Stimulated activated naive CD8-positive, alpha-beta T cell treated with anti-CD3 and anti-CD28 coated beads, Interleukin-15, Interleukin-2, amounts not matched to agents 100 ng/mL and 50 ng/mL, for 24 hours (primary cell): ENCODE results near the gene AOAH.

ENCODE experiments used
- H3K27ac Mint-ChIP-seq: one replicate; pipeline ENCODE4 v1.8.0; 2021; ENCODE audit warnings: mild to moderate bottlenecking, mixed read lengths
- H3K27me3 Mint-ChIP-seq: one replicate; pipeline ENCODE4 v1.8.0; 2021; ENCODE audit warnings: mixed read lengths
- H3K36me3 Mint-ChIP-seq: one replicate; pipeline ENCODE4 v1.8.0; 2021; ENCODE audit warnings: low read depth, mixed read lengths
- H3K4me1 Mint-ChIP-seq: one replicate; pipeline ENCODE4 v1.8.0; 2021; ENCODE audit warnings: low read depth, mixed read lengths
- H3K4me3 Mint-ChIP-seq: one replicate; pipeline ENCODE4 v1.8.0; 2021; ENCODE audit warnings: mild to moderate bottlenecking, mixed read lengths
- H3K9me3 Mint-ChIP-seq: one replicate; pipeline ENCODE4 v1.8.0; 2021; ENCODE audit warnings: mixed read lengths

The AOAH gene

DNA sequence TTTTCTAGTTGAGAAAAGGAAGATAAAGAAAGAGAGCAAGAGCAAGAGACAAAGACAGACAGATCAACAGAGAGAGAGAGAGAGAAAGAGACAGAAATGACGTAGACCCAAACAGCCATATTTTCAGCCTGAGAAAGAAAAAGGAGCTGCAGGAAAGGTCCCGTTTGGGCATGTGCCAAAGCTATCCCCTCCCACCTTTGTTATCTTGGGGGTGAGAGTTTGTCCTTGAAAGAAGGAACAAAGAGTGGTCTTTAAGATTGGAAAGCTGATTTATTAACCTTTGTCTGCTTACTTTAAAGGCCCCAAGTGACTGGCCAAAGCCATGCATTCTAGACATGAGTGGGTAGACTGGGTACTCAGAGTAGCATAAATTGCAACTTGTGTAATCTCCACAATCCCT lies 98.2 kb downstream of the AOAH start:
- Mint-ChIP-seq H3K36me3 (peaks cover 17% of the 10 kb centered on the region), H3K27me3 (no peaks in the 10 kb centered on the region), H3K9me3 (no peaks in the 10 kb centered on the region), H3K4me3 (no peak overlapping the region), H3K27ac (no peak overlapping the region), H3K4me1 (peaks cover 22% of the 10 kb centered on the region)

DNA sequence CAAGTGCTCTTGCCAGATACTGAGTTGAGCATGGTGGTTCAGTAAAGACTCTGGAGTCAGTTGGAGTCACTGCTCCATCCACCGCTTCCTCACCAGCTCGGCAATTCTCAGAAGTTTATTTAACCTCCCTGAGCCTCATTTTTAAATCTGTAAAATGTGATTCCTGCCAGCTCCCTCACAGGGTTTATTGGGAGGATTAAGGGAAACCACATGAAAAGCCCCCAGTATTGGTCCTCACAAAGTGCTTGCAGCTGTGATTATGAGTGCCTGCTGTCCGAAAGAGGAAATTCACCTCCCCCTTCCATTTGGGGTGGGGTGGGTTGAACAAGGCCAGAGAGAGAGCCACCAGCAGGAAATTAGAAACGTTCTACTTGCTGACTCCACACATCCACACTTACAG lies 99.0 kb downstream of the AOAH start:
- H3K4me1 Mint-ChIP-seq, result peaks cover 22% of the 10 kb centered on the region

DNA sequence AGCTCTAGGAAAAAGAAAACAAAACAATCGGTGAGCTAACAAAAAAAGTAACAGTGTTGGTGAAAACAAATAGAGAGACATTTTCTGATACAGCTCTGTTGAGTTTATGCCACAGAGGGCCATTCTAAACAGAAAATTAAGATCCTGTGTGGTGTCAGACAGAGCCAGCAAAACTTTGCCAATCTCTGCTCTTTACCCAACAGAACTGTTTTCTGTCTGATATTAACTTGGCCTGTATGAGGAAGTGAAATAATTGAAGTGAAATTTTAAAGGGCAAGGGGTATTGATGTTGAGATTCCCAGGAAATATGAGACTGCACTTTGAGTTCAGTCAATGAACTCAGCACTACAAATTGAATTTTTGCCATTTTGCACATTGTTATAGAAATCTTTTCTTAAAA lies 101.0 kb downstream of the AOAH start:
- Mint-ChIP-seq H3K27ac (no peak overlapping the region), H3K4me3 (no peak overlapping the region), H3K4me1 (peaks cover 22% of the 10 kb centered on the region), H3K27me3 (no peaks in the 10 kb centered on the region), H3K9me3 (no peaks in the 10 kb centered on the region), H3K36me3 (peaks cover 26% of the 10 kb centered on the region)

More for the DNA sequence above, 99.0 kb downstream of the AOAH start:
- H3K27ac Mint-ChIP-seq, result no peak overlapping the region
- no peaks in the 10 kb centered on the region for H3K9me3 Mint-ChIP-seq
- peaks cover 21% of the 10 kb centered on the region for H3K36me3 Mint-ChIP-seq
- H3K4me3 Mint-ChIP-seq, result no peak overlapping the region
- no peaks in the 10 kb centered on the region for H3K27me3 Mint-ChIP-seq

DNA sequence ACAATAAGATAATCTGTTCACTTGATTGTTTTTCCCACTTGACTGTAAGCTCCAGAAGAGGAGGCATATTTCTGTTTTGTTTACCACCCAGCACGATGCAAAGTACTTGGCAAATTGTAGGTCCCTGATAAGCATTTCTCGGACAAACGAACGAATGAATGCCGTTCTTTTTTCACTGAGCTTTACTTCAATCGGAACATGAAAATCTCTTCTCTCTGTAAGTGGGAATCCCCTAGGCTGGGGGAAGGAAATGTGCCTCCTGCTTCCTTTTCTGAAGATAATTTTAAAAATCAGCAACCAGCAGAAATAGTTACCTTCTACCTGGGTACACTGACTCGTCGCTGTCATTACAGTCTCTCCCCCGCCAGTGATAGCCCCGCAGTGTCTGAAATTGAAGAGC lies 102.9 kb downstream of the AOAH start:
- Mint-ChIP-seq H3K27me3 (no peaks in the 10 kb centered on the region), H3K36me3 (peaks cover 32% of the 10 kb centered on the region), H3K9me3 (no peaks in the 10 kb centered on the region), H3K27ac (no peak overlapping the region), H3K4me3 (no peak overlapping the region), H3K4me1 (peaks cover 22% of the 10 kb centered on the region)

DNA sequence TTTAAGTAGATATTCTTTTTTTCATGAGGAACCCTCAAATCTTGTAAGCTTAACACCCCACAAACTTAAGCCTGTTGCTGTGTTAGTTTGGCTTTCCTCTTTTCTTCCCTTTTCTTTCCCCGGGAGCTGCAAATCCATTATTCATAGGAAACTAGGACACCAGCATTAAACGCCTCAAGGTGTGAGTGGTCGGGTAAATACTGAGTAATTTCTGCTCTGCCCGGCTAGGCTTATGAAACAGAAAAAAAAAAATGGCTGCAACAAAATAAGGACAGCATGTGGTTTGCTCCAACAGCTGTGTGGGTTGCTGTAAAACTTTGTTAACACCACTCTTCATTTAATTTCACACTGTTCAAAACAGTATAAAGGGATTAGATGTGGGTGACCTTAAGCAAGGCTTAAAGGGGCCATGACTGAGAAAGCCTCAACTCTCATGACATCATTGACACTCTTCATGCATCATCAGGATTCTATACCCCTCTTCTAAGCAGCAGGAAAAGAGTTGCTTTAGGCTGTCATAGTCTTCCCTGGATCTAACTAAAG lies 104.1 kb downstream of the AOAH start:
- Mint-ChIP-seq H3K9me3 (no peaks in the 10 kb centered on the region), H3K27ac (no peak overlapping the region), H3K36me3 (peaks cover 37% of the 10 kb centered on the region), H3K4me1 (peaks cover 22% of the 10 kb centered on the region), H3K27me3 (no peaks in the 10 kb centered on the region), H3K4me3 (no peak overlapping the region)

DNA sequence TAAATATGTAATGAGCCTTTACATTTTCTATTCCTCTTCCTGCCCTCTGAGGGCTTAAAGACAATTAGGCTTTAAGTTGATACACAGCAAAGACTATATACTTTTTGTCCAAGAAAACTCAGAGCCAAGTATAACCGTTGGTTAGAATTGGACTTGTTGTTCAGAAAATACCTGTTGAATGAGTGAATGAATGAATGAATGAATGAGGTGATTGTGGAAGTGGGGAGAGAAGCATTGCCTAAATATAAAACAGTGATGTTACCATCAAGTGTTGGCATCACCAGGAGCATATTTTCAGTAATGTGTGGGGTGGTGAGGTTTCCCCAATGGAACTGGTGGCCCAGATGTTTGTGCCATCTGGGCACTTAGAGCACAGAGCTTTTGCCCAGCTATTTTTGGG lies 106.9 kb downstream of the AOAH start:
- Mint-ChIP-seq H3K4me3 (no peak overlapping the region), H3K27me3 (no peaks in the 10 kb centered on the region), H3K36me3 (peaks cover 27% of the 10 kb centered on the region), H3K9me3 (no peaks in the 10 kb centered on the region), H3K4me1 (peaks cover 23% of the 10 kb centered on the region), H3K27ac (no peak overlapping the region)

DNA sequence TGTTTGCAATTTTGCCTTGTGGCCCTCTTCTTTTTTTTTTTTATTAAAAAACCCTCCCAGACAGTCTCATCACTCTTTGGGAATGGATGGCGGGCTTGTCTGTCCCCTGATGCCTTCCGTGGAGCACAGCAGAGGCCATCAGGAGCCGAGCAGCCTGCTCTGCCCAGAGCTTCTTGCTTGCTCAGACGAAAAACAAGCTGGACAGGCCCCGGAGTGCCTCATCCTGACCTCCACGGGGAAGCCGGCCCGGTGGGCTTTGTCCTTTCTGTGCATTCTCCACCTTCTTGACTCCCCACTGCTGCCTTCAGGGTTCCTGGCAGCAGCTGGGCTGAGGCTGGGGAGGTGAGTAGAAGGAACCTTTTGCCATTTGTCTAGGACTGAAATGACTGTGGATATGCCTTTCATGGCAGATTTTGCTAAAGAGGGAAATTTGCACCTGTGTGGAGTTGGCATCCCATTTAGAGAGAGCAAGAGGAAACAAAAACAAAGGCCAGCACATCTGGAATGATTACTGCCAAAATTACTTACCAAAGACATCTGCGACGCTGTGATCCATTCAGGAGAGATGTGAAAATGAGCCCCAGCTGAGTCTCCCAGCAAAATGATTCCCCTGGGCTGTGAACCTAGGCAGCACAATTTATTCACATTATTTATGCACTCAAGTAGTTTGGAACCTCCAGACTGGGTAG lies 108.3 kb downstream of the AOAH start:
- H3K36me3 Mint-ChIP-seq, result peaks cover 26% of the 10 kb centered on the region
- no peaks in the 10 kb centered on the region for H3K9me3 Mint-ChIP-seq
- no peak overlapping the region for H3K27ac Mint-ChIP-seq
- no peaks in the 10 kb centered on the region for H3K27me3 Mint-ChIP-seq
- H3K4me3 Mint-ChIP-seq, result no peak overlapping the region
- H3K4me1 Mint-ChIP-seq, result peaks cover 11% of the 10 kb centered on the region

DNA sequence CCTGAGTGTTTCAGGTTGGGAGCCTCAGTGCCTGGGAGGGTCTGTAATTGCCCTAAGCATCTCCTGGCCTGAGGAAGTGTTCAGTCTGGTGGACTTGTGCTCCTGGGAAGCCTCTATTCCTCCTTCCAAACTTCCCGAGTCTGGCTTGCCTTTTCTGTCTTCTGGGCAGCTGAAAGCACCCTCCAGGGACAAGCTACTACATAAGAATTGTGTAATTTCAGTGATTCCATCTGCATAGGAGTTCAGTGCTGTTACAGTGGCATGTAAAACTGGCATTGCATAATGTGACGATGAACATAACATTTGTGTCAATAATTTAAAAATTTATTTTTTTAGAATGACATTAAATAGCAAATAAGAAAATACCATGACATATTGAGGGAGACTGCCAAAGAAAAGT lies 109.3 kb downstream of the AOAH start:
- Mint-ChIP-seq H3K4me1 (peaks cover 11% of the 10 kb centered on the region), H3K36me3 (peaks cover 22% of the 10 kb centered on the region), H3K9me3 (no peaks in the 10 kb centered on the region), H3K27me3 (no peaks in the 10 kb centered on the region), H3K27ac (no peak overlapping the region), H3K4me3 (no peak overlapping the region)

DNA sequence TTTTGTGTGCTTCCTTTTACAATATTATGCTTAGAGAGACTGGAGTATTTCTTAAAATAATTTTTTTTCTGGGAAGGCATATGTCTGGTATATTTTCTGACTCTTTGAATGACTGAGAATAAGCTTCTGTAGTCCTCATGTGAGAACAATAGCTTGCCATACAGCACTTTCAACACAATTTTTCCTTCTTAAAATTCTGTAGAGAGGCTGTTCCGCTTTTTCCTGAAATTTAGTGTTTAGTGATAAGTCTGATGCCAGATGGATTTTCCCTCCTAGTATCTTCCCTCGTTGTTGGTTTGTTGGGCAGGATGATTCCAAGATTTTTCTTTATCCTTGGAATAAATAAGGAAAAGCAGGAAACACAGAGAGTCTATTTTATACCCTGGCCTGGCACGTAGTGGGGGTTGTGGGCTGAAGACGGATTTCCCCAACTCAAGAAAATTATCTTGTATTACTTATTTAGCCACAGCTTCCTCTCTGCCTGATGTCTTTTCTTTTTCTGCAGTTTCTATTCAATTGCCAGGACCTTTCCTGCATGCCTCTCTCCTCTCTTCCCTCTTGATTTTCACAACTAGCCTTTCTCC lies 111.2 kb downstream of the AOAH start:
- Mint-ChIP-seq H3K9me3 (no peaks in the 10 kb centered on the region), H3K36me3 (peaks cover 16% of the 10 kb centered on the region), H3K4me1 (peaks cover 11% of the 10 kb centered on the region), H3K27me3 (no peaks in the 10 kb centered on the region), H3K27ac (no peak overlapping the region), H3K4me3 (no peak overlapping the region)

DNA sequence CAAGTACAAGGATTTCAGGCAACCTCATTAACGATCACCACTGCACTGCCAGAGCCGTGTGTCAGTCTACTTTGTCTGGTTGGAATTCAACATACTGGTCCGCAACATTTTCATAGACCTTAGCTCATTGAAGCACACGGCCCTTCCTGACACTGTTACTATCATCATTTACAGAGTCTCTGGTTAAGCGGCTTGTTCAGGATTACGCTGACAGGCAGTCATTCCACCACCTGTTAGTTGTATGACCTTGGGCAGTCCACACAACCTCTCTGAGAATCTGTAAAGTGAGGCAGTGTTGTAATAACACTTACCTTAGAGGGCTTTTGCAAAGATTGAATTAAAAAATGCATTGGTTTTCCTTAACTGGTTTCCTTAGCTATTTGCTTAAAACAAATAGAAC lies 112.6 kb downstream of the AOAH start:
- no peaks in the 10 kb centered on the region for H3K9me3 Mint-ChIP-seq
- H3K4me3 Mint-ChIP-seq, result no peak overlapping the region
- no peak overlapping the region for H3K27ac Mint-ChIP-seq
- no peaks in the 10 kb centered on the region for H3K27me3 Mint-ChIP-seq
- H3K4me1 Mint-ChIP-seq, result peaks cover 20% of the 10 kb centered on the region
- peaks cover 11% of the 10 kb centered on the region for H3K36me3 Mint-ChIP-seq

DNA sequence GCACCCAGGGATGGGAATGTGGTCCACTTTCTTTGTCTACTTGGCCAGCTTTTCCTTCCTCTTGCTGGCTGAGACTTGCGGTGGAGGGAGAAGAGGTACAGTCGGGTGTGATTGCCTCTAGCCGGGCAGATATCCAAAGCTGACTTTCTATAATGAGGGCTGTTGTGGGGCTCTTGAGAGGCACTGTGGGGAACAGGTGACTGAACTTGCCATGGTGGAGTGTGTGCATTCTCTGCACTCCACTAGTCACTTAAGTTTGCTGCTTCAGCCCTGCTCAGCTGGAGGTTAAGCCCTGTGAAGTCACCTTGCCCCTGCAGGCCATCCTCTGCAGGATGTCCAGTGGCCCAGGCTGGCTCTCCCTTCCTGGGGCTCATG lies 116.6 kb downstream of the AOAH start:
- Mint-ChIP-seq H3K4me1 (peaks cover 39% of the 10 kb centered on the region), H3K27me3 (no peaks in the 10 kb centered on the region), H3K9me3 (no peaks in the 10 kb centered on the region), H3K27ac (no peak overlapping the region), H3K4me3 (no peak overlapping the region), H3K36me3 (peaks cover 6% of the 10 kb centered on the region)

DNA sequence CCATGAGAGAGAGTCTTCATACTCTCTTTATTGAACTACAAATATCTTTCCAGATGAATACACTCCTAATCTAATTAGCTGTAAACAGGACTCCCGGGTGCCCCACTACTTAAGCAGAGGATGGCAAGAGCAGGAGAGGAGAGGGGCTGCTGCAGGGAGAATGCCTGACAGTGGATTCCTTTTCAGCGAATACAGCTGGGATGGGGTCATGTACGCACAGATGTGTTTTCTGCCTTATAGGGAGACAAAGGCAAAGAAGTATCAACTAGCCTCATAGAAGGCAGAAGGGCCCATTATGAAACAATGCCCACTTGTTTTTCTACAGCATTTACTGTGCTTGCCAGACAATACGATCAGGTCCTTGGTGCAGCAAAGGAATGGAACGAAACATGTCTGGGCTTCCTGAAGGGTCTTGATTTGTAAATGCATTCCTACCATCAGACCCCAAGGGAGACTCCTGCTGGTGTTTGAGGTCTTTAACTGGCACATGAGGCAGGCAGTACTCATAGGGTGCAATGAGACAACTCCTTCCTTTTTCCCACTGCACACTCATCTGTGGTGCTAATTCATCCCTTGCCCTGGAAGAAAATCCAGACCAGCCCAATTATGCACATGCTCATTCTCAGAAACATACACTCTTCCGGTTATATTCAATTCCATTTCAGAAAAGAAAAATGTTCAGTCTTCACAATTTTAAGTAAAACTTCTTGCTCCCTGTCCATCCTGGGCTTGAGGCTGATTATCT lies 117.1 kb downstream of the AOAH start:
- Mint-ChIP-seq H3K36me3 (peaks cover 5% of the 10 kb centered on the region), H3K4me3 (no peak overlapping the region), H3K9me3 (no peaks in the 10 kb centered on the region), H3K4me1 (peaks cover 44% of the 10 kb centered on the region), H3K27ac (no peak overlapping the region), H3K27me3 (no peaks in the 10 kb centered on the region)

DNA sequence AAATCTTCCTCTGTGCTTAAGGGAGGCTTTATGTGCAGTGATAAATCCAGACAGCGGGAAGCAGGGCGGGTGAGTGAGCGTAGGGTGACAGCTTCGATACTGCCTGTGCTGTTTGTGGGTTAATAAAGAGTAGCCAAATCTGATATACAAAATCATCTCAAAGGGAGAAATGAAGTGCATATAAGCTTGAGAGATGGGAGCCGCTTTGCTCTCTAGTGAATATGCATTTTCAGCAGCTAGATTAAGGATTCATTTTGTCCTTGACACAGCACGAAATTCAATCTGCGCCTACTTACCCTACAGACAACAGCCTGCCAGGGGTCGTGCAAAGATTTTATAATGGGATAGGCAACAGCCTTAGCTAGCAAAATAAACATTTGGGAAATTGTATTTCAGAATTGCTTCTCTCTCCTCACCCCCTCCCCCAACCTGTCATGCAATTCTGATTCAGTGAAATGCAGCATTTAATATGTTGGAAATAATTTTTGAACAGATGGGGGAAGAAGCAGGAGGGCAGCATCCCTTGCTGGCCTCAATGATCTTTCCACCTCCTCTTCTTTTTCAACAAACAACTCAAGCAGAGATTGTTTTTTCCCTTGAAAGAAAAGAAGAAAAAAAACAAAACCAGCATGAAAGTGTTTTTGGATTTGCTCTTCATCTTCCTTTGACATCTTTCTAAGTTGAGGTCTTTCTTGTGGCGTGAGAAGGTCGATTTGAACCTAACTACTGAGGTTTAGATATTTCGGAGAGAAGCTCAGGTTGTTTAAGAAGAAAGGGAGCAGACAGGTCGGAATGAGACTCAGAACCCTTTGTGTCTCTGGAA lies 117.9 kb downstream of the AOAH start:
- no peaks in the 10 kb centered on the region for H3K9me3 Mint-ChIP-seq
- peaks cover 52% of the 10 kb centered on the region for H3K4me1 Mint-ChIP-seq
- no peaks in the 10 kb centered on the region for H3K27me3 Mint-ChIP-seq
- H3K27ac Mint-ChIP-seq, result no peak overlapping the region
- H3K36me3 Mint-ChIP-seq, result no peaks in the 10 kb centered on the region
- no peak overlapping the region for H3K4me3 Mint-ChIP-seq

DNA sequence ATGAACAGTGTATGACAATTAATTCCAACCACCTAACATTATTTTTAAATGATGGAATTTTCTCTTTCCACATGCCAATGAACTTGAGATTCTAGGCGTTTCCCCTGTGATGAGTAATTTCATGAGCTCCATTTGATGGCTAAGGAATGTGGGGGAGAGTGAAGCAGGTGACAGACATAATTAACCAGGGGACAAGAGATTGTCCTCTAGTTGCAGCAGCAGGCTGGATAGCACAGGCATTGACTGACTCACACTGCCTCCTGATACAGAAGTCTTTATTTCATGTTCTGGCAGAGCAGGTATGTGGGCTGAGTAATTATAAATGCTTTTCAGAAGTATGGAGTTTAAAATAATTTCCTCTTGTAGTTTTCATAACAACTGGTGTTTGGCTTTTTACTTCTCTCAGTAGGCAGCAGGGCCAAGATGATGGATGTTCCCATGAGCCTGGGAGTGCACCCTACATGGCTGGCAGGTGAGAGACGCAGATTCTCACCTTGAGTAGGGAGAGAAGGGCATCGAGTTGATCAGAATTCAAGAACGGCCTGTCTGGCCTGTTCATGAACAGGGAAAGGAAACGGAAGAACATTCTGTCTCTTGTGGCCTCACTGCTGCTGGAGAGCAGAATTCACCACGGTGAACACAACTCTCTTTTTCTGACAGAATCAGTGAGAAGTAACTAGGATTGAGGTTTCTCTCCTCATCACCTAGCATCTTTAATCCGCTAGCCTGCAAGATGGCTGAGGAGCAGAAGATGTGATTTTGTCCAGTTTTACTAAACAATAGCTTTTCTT lies 118.8 kb downstream of the AOAH start:
- Mint-ChIP-seq H3K27me3 (no peaks in the 10 kb centered on the region), H3K4me1 (peaks cover 61% of the 10 kb centered on the region)

More for the DNA sequence above, 118.8 kb downstream of the AOAH start:
- H3K9me3 Mint-ChIP-seq, result no peaks in the 10 kb centered on the region
- no peak overlapping the region for H3K27ac Mint-ChIP-seq
- H3K36me3 Mint-ChIP-seq, result no peaks in the 10 kb centered on the region
- H3K4me3 Mint-ChIP-seq, result no peak overlapping the region
